Measurements from ENCODE around the gene MGRN1. TPM values are rescaled to one million over a fixed set of nuclear protein-coding genes. Genes with fewer than 3 reads are reported as not detected.

The MGRN1 gene
- total and polyA plus RNA-seq, 2 of the 13 experiments (the other 11 are each of a cell fraction or from before 2014, with no cell fraction given), result 11.9 to 12.6 TPM

GRCh38 chr16:4688674-4689045 lies 64.0 kb downstream of the MGRN1 start (continued):
- TF ChIP-seq KLF12 (CRISPR knock-in tag; IDR thresholded peaks at IDR 0.05; ENCODE audit: borderline replicate concordance), result no peak
- TF ChIP-seq ZSCAN20 (CRISPR knock-in tag; IDR thresholded peaks at IDR 0.05; ENCODE audit: borderline replicate concordance), result no peak
- TF ChIP-seq MYNN (CRISPR knock-in tag; IDR thresholded peaks at IDR 0.05; ENCODE audit: low read depth), result no peak
- TF ChIP-seq ATM (IDR thresholded peaks at IDR 0.05; ENCODE audit: borderline replicate concordance), result no peak
- no peak for TF ChIP-seq XBP1 (CRISPR knock-in tag; IDR thresholded peaks at IDR 0.05)

DNA sequence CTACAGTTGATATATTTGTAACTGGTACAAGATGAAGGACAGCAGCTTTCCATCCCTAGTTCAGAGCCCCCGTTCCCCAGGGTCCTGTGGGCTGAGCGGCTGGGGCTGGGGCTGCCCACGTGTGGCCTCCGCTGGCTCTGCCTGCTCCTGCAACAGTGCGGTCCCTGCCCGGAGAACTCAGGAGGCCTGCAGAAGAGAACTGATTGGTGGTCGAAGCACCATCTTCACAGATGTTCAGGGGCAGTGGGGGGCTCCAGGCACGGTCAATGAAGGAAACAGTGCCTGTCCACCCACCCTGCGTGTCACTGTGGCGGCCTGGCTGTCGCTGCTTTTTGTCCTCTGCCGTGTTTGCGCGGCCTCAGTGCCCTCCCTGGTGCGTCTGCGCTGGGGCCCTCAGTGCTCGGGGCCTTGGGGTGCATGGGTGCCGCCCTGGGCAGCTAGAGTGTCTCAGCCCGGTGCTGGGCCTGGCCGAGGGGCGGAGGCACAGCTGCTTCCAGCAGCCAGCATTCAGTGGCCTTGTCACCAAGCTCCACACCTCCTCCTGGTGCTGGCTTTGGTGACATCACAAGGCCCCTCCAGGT lies 64.6 kb downstream of the MGRN1 start:
- Histone ChIP-seq H3K27ac (ENCODE audit: extremely low read length, insufficient read depth, low read length) (no peak overlapping the region), H4K20me1 (ENCODE audit: insufficient read depth, low read length) (no peaks in the 10 kb centered on the region), H3K79me2 (ENCODE audit: insufficient read depth, low read length) (no peaks in the 10 kb centered on the region), H2AFZ (ENCODE audit: low read length) (no peak overlapping the region), H3K4me1 (ENCODE audit: insufficient read depth, low read length) (peaks cover 14% of the 10 kb centered on the region), H3K9me3 (ENCODE audit: low read length) (no peaks in the 10 kb centered on the region), H3K4me3 (replicated peaks in 1 of 3; ENCODE audit: insufficient read depth in 1 of 3, low read depth in 2 of 3, low read length in 3 of 3) (no peak overlapping the region), H3K4me2 (ENCODE audit: low read depth, low read length) (no peak overlapping the region), H3K27me3 (ENCODE audit: control insufficient read depth in 1 of 2, insufficient read depth in 2 of 2, low read length in 2 of 2) (no peaks in the 10 kb centered on the region), H3K36me3 (replicated peaks in 1 of 2; ENCODE audit: control insufficient read depth in 1 of 2, insufficient read depth in 2 of 2, low read length in 2 of 2) (peaks cover 16 to 25% of the 10 kb centered on the region in 2 experiments; a peak in 4 of 5 replicates), H3K9ac (ENCODE audit: insufficient read depth, low read depth, low read length) (no peak overlapping the region)
- intact Hi-C loops (cut with micrococcal nuclease; ENCODE audit: unreplicated experiment), result no loop called here
- TF ChIP-seq POLR2A (IDR thresholded peaks at IDR 0.05; ENCODE audit: insufficient read depth in 1 of 2, low read depth in 2 of 2, low read length in 2 of 2) (0 out of 4 replicates have a peak, but pooled peaks of 1 of the 2 experiments have one; percentile 1), CTCF (CRISPR knock-in tag; IDR thresholded peaks at IDR 0.05) (peak; percentile 23), MYC (CRISPR knock-in tag; IDR thresholded peaks at IDR 0.05; ENCODE audit: borderline replicate concordance) (no peak), AGO2 (optimal IDR thresholded peaks at IDR 0.05; ENCODE audit: low read depth, low read length) (peak; percentile 63), ZNF275 (CRISPR knock-in tag; IDR thresholded peaks at IDR 0.05; ENCODE audit: borderline replicate concordance) (no peak), KDM1A (CRISPR knock-in tag; IDR thresholded peaks at IDR 0.05) (no peak), ZNF83 (CRISPR knock-in tag; IDR thresholded peaks at IDR 0.05; ENCODE audit: borderline replicate concordance) (no peak)
- no peak for DNase-seq (ENCODE audit: low spot score)
- ATAC-seq, result no peak
- CTCF ChIA-PET (ENCODE audit: low intra/inter-chr PET ratio, low total read pairs), result no interaction called here
- no peak for FAIRE-seq
- no TSS peak for BruUV-seq (replicated peaks)
- POLR2A ChIA-PET, result no interaction called here
- in situ Hi-C loops (cut with HindIII; ENCODE audit: extremely low pct_ligation_motif_present, low pct_unique_long_range_greater_than_20kb), result no loop called here
- WGBS (ENCODE audit: low lambda C conversion rate), result 97% methylated on average over 13 of the region's 21 CpGs

Measured in HepG2 (cell line).